SK-N-SH treated with all-trans-retinoic acid at 6 μM for 48 hours (cell line): Measurements from ENCODE around the gene RAP1GAP.

Source experiments
- GLIS3 ChIP-seq: fragments of 250-450 bp; sonication (Bioruptor Pico); IDR thresholded peaks from 2 replicates; pipeline ENCODE4 v1.5.0; 2020; ENCODE audit warnings: mild to moderate bottlenecking, moderate library complexity
- ZNF565 ChIP-seq: fragments of 450-650 bp; formaldehyde crosslinking; conservative IDR thresholded peaks from 2 replicates; pipeline ENCODE4 v1.5.0; 2020; ENCODE audit warnings: low read depth, mild to moderate bottlenecking, moderate library complexity
- TF ChIP-seq, protein P1 (sequence below): fragments of 250-450 bp; sonication (Bioruptor Pico); IDR thresholded peaks from 2 replicates; pipeline ENCODE4 v1.8.0; 2020; ENCODE audit warnings: mild to moderate bottlenecking, moderate library complexity, borderline replicate concordance

GRCh38 chr1:21569820-21570527 is 99.2 kb downstream of the RAP1GAP start:
- no peak for TF ChIP-seq ZNF565 (CRISPR knock-in tag)
- TF ChIP-seq, protein P1, sequence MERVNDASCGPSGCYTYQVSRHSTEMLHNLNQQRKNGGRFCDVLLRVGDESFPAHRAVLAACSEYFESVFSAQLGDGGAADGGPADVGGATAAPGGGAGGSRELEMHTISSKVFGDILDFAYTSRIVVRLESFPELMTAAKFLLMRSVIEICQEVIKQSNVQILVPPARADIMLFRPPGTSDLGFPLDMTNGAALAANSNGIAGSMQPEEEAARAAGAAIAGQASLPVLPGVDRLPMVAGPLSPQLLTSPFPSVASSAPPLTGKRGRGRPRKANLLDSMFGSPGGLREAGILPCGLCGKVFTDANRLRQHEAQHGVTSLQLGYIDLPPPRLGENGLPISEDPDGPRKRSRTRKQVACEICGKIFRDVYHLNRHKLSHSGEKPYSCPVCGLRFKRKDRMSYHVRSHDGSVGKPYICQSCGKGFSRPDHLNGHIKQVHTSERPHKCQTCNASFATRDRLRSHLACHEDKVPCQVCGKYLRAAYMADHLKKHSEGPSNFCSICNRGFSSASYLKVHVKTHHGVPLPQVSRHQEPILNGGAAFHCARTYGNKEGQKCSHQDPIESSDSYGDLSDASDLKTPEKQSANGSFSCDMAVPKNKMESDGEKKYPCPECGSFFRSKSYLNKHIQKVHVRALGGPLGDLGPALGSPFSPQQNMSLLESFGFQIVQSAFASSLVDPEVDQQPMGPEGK: no peak
- no peak for TF ChIP-seq GLIS3
